PC-3 (cell line): ENCODE measurements around the gene DELE1. TPM values are rescaled to one million over a fixed set of nuclear protein-coding genes. Genes with fewer than 3 reads are reported as not detected.
A peak's percentile ranks its signal among the peaks of the same experiment; 100 is the strongest.

Experiments
- ATAC-seq: fragments of 200-7000 bp; cut with Tn5 transposase; 2 replicates; pipeline ENCODE4 v1.9.1; 2020; ENCODE audit warnings: mild to moderate bottlenecking, moderate library complexity
- Bru-seq: library from RNA; stranded (reverse); fragments of 400-500 nt; gene quantifications from one replicate; lab custom pipeline; 2021; lab: Mats Ljungman, UMichigan
- BruChase-seq, 2 experiments: library from RNA; stranded (reverse); fragments of 400-500 nt; gene quantifications; one replicate each; lab custom pipeline; 2021; lab: Mats Ljungman, UMichigan
- BruUV-seq: library from RNA; stranded (reverse); fragments of 400-500 nt; replicated peaks from 2 replicates; lab custom pipeline; 2021; lab: Mats Ljungman, UMichigan
- CTCF ChIA-PET: fragments of 300-600 bp; sonication (Branson Sonifier 250); formaldehyde crosslinking; loops from one replicate; lab custom pipeline; 2022; ENCODE audit warnings: antibody characterized with exemption; lab: Charles Lee
- POLR2A ChIA-PET: fragments of 300-600 bp; sonication (Branson Sonifier 250); formaldehyde crosslinking; loops from one replicate; lab custom pipeline; 2022; ENCODE audit warnings: antibody characterized with exemption; ENCODE audit not compliant: unreplicated experiment; lab: Charles Lee
- DNase-seq: peaks from one replicate; pipeline ENCODE4 v3.0.0-alpha.2; 2015
- H2AFZ ChIP-seq: fragments of 300-600 bp; sonication (generic); 2 replicates; pipeline ENCODE4 v1.6.0; 2016; ENCODE audit warnings: antibody characterized with exemption, low read length
- H3F3A ChIP-seq: fragments of 300-600 bp; sonication (generic); one replicate; pipeline ENCODE4 v1.6.0; 2017; ENCODE audit warnings: antibody characterized with exemption, low read length, control low read depth, mild to moderate bottlenecking; ENCODE audit not compliant: unreplicated experiment
- H3K27ac ChIP-seq: fragments of 300-600 bp; sonication (generic); 2 replicates; pipeline ENCODE4 v1.5.1; 2016; ENCODE audit warnings: mild to moderate bottlenecking, low read length
- H3K27me3 ChIP-seq: fragments of 300-600 bp; sonication (generic); 2 replicates; pipeline ENCODE4 v1.6.1; 2016; ENCODE audit warnings: low read length, mixed read lengths
- H3K36me3 ChIP-seq: fragments of 300-600 bp; sonication (generic); 2 replicates; pipeline ENCODE4 v1.6.1; 2016; ENCODE audit warnings: low read depth, mixed run types, low read length, mixed read lengths
- H3K4me1 ChIP-seq: fragments of 300-600 bp; sonication (generic); 2 replicates; pipeline ENCODE4 v1.5.1; 2016; ENCODE audit warnings: low read length; ENCODE audit not compliant: insufficient read depth
- H3K4me2 ChIP-seq: fragments of 300-600 bp; sonication (generic); 2 replicates; pipeline ENCODE4 v1.6.0; 2016; ENCODE audit warnings: low read length
- H3K4me3 ChIP-seq: fragments of 300-600 bp; sonication (generic); 2 replicates; pipeline ENCODE4 v1.5.1; 2016; ENCODE audit warnings: mild to moderate bottlenecking, low read length, mixed read lengths
- H3K79me2 ChIP-seq: fragments of 300-600 bp; sonication (generic); 2 replicates; pipeline ENCODE4 v1.6.1; 2017; ENCODE audit warnings: low read length, mixed read lengths
- H3K9ac ChIP-seq: fragments of 300-600 bp; sonication (generic); 2 replicates; pipeline ENCODE4 v1.6.0; 2016; ENCODE audit warnings: mild to moderate bottlenecking, low read length
- H3K9me2 ChIP-seq: fragments of 300-600 bp; sonication (generic); replicated peaks from 2 replicates; pipeline ENCODE4 v1.6.1; 2016; ENCODE audit warnings: mixed run types, low read length, mixed read lengths
- H3K9me3 ChIP-seq: fragments of 300-600 bp; sonication (generic); 2 replicates; pipeline ENCODE4 v1.6.1; 2016; ENCODE audit warnings: low read length, mixed read lengths
- H4K20me1 ChIP-seq: fragments of 300-600 bp; sonication (generic); 2 replicates; pipeline ENCODE4 v1.6.1; 2016; ENCODE audit warnings: low read length, mixed read lengths
- CTCF ChIP-seq: fragments of 300-600 bp; sonication (generic); conservative IDR thresholded peaks from 2 replicates; pipeline ENCODE4 v1.5.1; 2017; ENCODE audit warnings: antibody characterized with exemption, low read depth, mild to moderate bottlenecking, low read length
- EZH2 ChIP-seq: fragments of 300-600 bp; sonication (generic); IDR thresholded peaks from one replicate; pipeline ENCODE4 v1.6.1; 2017; ENCODE audit warnings: antibody characterized with exemption, mild to moderate bottlenecking, low read length; ENCODE audit not compliant: unreplicated experiment
- EZH2phosphoT487 ChIP-seq: fragments of 300-600 bp; sonication (generic); IDR thresholded peaks from 2 replicates; pipeline ENCODE4 v1.6.1; 2018; ENCODE audit warnings: mild to moderate bottlenecking, antibody characterized with exemption, low read length, borderline replicate concordance
- intact Hi-C: fragments of 100-400 bp; cut with micrococcal nuclease; formaldehyde crosslinking; loops from 2 replicates; pipeline ENCODE4 v1.9.0; 2023
- long read RNA-seq: library from polyadenylated mRNA; unstranded; transcript quantifications from one replicate; pipeline ENCODE4 v2.0.0, GENCODE V29; 2021; ENCODE audit not compliant: unreplicated experiment
- total RNA-seq: library from RNA; depleted of rRNA; stranded (reverse); fragments of >200 nt; gene quantifications from 2 replicates; pipeline ENCODE4 v1.2.3, GENCODE V29; 2014; rRNA removed

The DELE1 gene
- total RNA-seq (46.6 and 58.9 TPM in 2 replicates), Bru-seq, nascent RNA (percentile 81 among the genes with signal in this experiment), BruChase-seq, experiment 1, labeled RNA remaining after a 6-hour chase (percentile 78 among the genes with signal in this experiment), BruChase-seq, experiment 2, labeled RNA remaining after a 2-hour chase (percentile 89 among the genes with signal in this experiment)
- long read RNA-seq, full-length matches to known transcripts: 7 of 49 reads
- long read RNA-seq, partial matches to known transcripts: 22 of 49 reads
- long read RNA-seq, other reads (novel, unspliced or antisense): 20 of 49 reads

GRCh38 chr5:141923448-141924313 lies at the start of gene DELE1:
Gene DELE1, plus strand, starts transcription at chr5:141923871. Its CDS starts 71 bp downstream, at chr5:141923942.
- peak within 1 kb of the TSS; percentile 90 for H3K27ac ChIP-seq
- peak; percentile 97 for ATAC-seq
- no peaks in the 10 kb centered on the region for H4K20me1 ChIP-seq
- H3K4me1 ChIP-seq: peaks cover 8% of the 10 kb centered on the region; the same call in 1 of the 2 replicates
- peak within 1 kb of the TSS; percentile 88 for H3K4me3 ChIP-seq
- peak; percentile 86 for DNase-seq
- no peak for TF ChIP-seq EZH2
- TF ChIP-seq CTCF: no peak
- no peak for TF ChIP-seq EZH2phosphoT487
- intact Hi-C loops: no loop called here
- H3K27me3 ChIP-seq: no peaks in the 10 kb centered on the region
- H3K9me2 ChIP-seq: no peaks in the 10 kb centered on the region
- peak within 1 kb of the TSS; percentile 89 for H3K4me2 ChIP-seq
- peak within 1 kb of the TSS; percentile 90 for H2AFZ ChIP-seq
- no peaks in the 10 kb centered on the region for H3F3A ChIP-seq
- H3K9me3 ChIP-seq: no peaks in the 10 kb centered on the region
- POLR2A ChIA-PET: interaction anchor here (0.6 to 1.0 kb wide), 6 partner anchors 19 to 666 kb away, joined by 3 to 13 read pairs (median 4); partner anchors contain the start of genes PCDH1 and RNF14
- peaks cover 27% of the 10 kb centered on the region for H3K79me2 ChIP-seq
- TSS peak; percentile 96 for BruUV-seq
- H3K36me3 ChIP-seq: peaks cover 18% of the 10 kb centered on the region
- CTCF ChIA-PET: interaction anchor here (0.5 to 0.9 kb wide), 2 partner anchors 34 to 37 kb away, joined by 3 to 9 read pairs; no protein-coding TSS in a partner anchor
- H3K9ac ChIP-seq: peak within 1 kb of the TSS; percentile 90

- H3K27ac ChIP-seq: no peak overlapping the region
- no peak overlapping the region for H2AFZ ChIP-seq
- H3K4me3 ChIP-seq: no peak overlapping the region
- DNase-seq (no peak), ATAC-seq (no peak)
- peaks cover 83% of the 10 kb centered on the region for H3K79me2 ChIP-seq
- H3F3A ChIP-seq: no peaks in the 10 kb centered on the region
- ChIA-PET CTCF (no interaction called here), POLR2A (no interaction called here)
- no peaks in the 10 kb centered on the region for H3K9me2 ChIP-seq
- intact Hi-C loops: loop anchor here (10.0 kb wide), 1 partner anchor 59 kb away; no protein-coding TSS in a partner anchor
- no peaks in the 10 kb centered on the region for H3K27me3 ChIP-seq
- TF ChIP-seq EZH2phosphoT487 (no peak), CTCF (no peak), EZH2 (no peak)
- no TSS peak for BruUV-seq
- no peaks in the 10 kb centered on the region for H4K20me1 ChIP-seq
- H3K9me3 ChIP-seq: no peaks in the 10 kb centered on the region
- H3K9ac ChIP-seq: no peak overlapping the region
- peaks cover 28% of the 10 kb centered on the region for H3K4me1 ChIP-seq
- no peaks in the 10 kb centered on the region for H3K36me3 ChIP-seq
- H3K4me2 ChIP-seq: no peak overlapping the region
Measured at GRCh38 chr5:141873933-141874261, 49.8 kb upstream of the DELE1 start.
